Adrenal gland (tissue), 12 donors: Measurements from ENCODE around the gene CEP70. TPM values are rescaled to one million over a fixed set of nuclear protein-coding genes. Genes with fewer than 3 reads are reported as not detected.

Experiments
- DNase-seq, 7 donors: peaks; one replicate each; pipeline ENCODE4 v3.0.0-alpha.2; 2019 to 2020
- H3K27ac ChIP-seq, 5 donors: fragments of 200-600 bp; sonication (generic) in 4 of 5; 1 replicate in 3 of 5; 2 replicates in 2 of 5; pipeline versions ENCODE4 v1.5.1 to v1.8.0; 2016 to 2020; ENCODE audit warnings: mild to moderate bottlenecking in 1 of 5
- H3K27me3 ChIP-seq: fragments of 200-600 bp; 2 replicates; pipeline ENCODE4 v1.8.0; 2021
- H3K36me3 ChIP-seq, 2 donors: fragments of 200-600 bp; replicated peaks in 1 of 2; 1 replicate in 1 of 2; 2 replicates in 1 of 2; pipeline versions ENCODE4 v1.5.1 to v1.8.0; 2018 to 2022
- H3K4me1 ChIP-seq, 2 donors: fragments of 200-600 bp; replicated peaks in 1 of 2; 1 replicate in 1 of 2; 2 replicates in 1 of 2; pipeline versions ENCODE4 v1.5.1 to v1.8.0; 2018 to 2021
- H3K4me3 ChIP-seq, 4 donors: fragments of 200-600 bp; sonication (generic) in 3 of 4; one replicate each; pipeline ENCODE4 v1.5.1; 2016 to 2018
- H3K9me3 ChIP-seq, 3 donors: fragments of 200-600 bp; sonication (generic) in 1 of 3; replicated peaks in 1 of 3; 1 replicate in 2 of 3; 2 replicates in 1 of 3; pipeline versions ENCODE4 v1.5.1 to v1.8.0; 2016 to 2021
- POLR2A ChIP-seq, 2 donors: fragments of 450-650 bp; IDR thresholded peaks; one replicate each; pipeline ENCODE4 v1.6.1; 2017; ENCODE audit warnings: antibody characterized with exemption in 2 of 2, mild to moderate bottlenecking in 2 of 2, moderate library complexity in 1 of 2
- WGBS, 4 donors: extraction: QIAGEN DNeasy Blood & Tissue Kit in 2 of 4; methylation state at CpG; one replicate each; pipeline versions ENCODE4 v1.1.5 to v1.1.7; 2013 to 2017; 5-methylcytosine and 5-hydroxymethylcytosine counted together
- intact Hi-C, 2 donors: fragments of 100-400 bp; cut with DNase I; formaldehyde crosslinking; loops; one replicate each; pipeline versions ENCODE4 v1.14.1 to v1.15.0; 2022 to 2023
- polyA plus RNA-seq, 3 donors: library from polyadenylated mRNA; stranded (reverse); fragments of 200-250 nt in 2 of 3; fragments of 350-450 nt in 1 of 3; fragmentation: Illumina TruSeq in 1 of 3; extraction: RNeasy Lipid Tissue Mini Kit (QIAGEN cat#74804) in 1 of 3; gene quantifications; one replicate each; pipeline ENCODE4 v1.2.3, GENCODE V29; 2013 to 2014
- total RNA-seq, 9 donors: library from RNA; depleted of rRNA in 4 of 9; stranded (reverse); fragments of >200 nt in 4 of 9; fragments of 120-200 nt in 1 of 9; fragmentation: NEBNext Ultra II Directional in 1 of 9; extraction: Animal tissue kit (Norgen Biotek cat#: 25700) in 1 of 9; gene quantifications; one replicate each; pipeline versions ENCODE4 v1.1.0 to v1.2.4, GENCODE V29; 2013 to 2023
- TF ChIP-seq, protein P1 (sequence below), 6 experiments: fragments of 450-650 bp in 4 of 6; fragments of 200-600 bp in 2 of 6; sonication (generic) in 1 of 6; IDR thresholded peaks; 1 replicate in 5 of 6; 2 replicates in 1 of 6; pipeline versions ENCODE4 v1.5.1 to v1.8.0; 2016 to 2021; ENCODE audit warnings: antibody characterized with exemption in 6 of 6, mild to moderate bottlenecking in 2 of 6, moderate library complexity in 1 of 6
- donor health status: healthy with polysubstance abuse.
- donor health status: Bipolar disorder and iron deficiency.
- donor health status: DM: yes; HTN: yes; CAD: no.
- donor health status: DM: no; HTN: no; CAD: no.
- donor health status: DM: no; HTN: no; CAD: no.
- donor health status: DM: yes; HTN: yes; CAD: no.

CEP70 gene
- total and polyA plus RNA-seq, 12 donors: 7.8 to 26.9 (median 16.4) TPM

DNA sequence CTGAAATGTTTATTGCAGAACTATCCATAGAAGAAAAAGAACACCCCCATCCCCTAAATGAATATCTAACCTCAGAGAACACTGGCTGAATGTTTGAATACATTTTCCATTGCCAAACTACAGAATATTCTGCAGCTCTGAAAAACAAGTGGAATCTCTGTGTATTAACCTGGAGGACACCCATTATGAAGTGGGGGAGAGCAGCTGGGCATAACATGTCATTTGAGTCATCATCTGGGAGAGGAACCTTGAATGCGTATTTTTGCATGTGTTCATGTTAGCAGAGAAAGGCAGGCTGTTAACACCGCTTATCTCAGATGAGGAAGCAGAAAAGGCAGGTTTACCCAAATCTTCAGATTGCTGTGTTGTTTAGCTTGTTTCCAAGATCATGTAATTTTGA is 128.1 kb downstream of the CEP70 start:
- Histone ChIP-seq H3K9me3 (no peaks in the 10 kb centered on the region), H3K4me1 (no peaks in the 10 kb centered on the region), H3K27ac (no peak overlapping the region), H3K27me3 (no peaks in the 10 kb centered on the region), H3K4me3 (no peak overlapping the region), H3K36me3 (no peaks in the 10 kb centered on the region)
- 33 to 50% (median 40%) methylated on average over 2 of the region's 2 CpGs for WGBS, 4 donors
- intact Hi-C loops: no loop called here
- DNase-seq: no peak
- no peak for TF ChIP-seq POLR2A (IDR thresholded peaks at IDR 0.05)
- TF ChIP-seq, protein P1, sequence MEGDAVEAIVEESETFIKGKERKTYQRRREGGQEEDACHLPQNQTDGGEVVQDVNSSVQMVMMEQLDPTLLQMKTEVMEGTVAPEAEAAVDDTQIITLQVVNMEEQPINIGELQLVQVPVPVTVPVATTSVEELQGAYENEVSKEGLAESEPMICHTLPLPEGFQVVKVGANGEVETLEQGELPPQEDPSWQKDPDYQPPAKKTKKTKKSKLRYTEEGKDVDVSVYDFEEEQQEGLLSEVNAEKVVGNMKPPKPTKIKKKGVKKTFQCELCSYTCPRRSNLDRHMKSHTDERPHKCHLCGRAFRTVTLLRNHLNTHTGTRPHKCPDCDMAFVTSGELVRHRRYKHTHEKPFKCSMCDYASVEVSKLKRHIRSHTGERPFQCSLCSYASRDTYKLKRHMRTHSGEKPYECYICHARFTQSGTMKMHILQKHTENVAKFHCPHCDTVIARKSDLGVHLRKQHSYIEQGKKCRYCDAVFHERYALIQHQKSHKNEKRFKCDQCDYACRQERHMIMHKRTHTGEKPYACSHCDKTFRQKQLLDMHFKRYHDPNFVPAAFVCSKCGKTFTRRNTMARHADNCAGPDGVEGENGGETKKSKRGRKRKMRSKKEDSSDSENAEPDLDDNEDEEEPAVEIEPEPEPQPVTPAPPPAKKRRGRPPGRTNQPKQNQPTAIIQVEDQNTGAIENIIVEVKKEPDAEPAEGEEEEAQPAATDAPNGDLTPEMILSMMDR (IDR thresholded peaks at IDR 0.05): no peak

DNA sequence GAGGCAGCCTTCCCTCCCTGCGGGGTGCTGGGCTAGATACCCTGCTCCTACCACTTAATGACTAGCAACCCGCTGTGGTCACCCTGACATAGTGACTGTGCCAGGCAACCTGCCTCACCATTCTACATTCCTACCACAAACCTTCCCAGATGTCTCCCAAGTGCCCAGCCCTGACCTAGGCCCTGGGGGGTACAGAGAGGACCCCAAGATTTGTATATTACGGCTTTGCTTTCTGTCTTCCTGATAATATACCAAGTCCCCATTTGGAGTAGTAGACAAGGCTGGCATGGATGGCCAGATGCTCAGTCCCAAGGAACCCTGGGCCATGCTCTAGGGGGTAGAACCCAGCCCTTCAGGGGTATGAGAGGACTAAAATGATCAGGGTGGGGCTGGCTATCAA is 128.6 kb downstream of the CEP70 start:
- 75 to 100% (median 94%) methylated on average over 1 to 3 of the region's 3 CpGs for WGBS, 4 donors
- no peak for DNase-seq
- no peaks in the 10 kb centered on the region for H3K9me3 ChIP-seq
- no peaks in the 10 kb centered on the region for H3K27me3 ChIP-seq
- H3K27ac ChIP-seq: no peak overlapping the region
- H3K4me3 ChIP-seq: no peak overlapping the region
- H3K36me3 ChIP-seq: no peaks in the 10 kb centered on the region
- intact Hi-C loops: no loop called here
- no peaks in the 10 kb centered on the region for H3K4me1 ChIP-seq
- TF ChIP-seq, protein P1 (IDR thresholded peaks at IDR 0.05): no peak
- no peak for TF ChIP-seq POLR2A (IDR thresholded peaks at IDR 0.05)

DNA sequence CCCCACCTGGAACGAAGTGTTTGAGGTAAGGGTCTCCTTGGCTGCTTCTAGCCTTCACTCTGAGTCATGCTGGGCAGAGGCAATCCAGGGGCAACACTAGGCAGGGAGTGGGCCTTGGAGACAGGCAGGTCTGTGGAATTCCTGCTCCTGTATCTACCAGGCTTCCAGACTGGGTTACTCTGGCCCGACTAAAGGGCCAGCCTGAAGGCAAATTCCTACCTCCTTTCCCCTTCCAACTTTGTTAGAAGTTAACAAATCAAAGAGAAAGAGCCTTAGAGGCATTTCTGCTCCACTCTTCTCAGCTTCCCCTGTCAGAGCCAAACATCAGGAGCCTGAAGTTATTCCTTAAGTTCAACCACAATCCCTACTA is 129.6 kb downstream of the CEP70 start:
- Histone ChIP-seq H3K36me3 (no peaks in the 10 kb centered on the region), H3K4me3 (no peak overlapping the region), H3K4me1 (no peaks in the 10 kb centered on the region), H3K9me3 (no peaks in the 10 kb centered on the region), H3K27me3 (peaks cover 6% of the 10 kb centered on the region), H3K27ac (no peak overlapping the region)
- 76 to 84% (median 83%) methylated on average over 2 of the region's 2 CpGs for WGBS, 4 donors
- no peak for DNase-seq
- intact Hi-C loops: no loop called here
- TF ChIP-seq POLR2A (IDR thresholded peaks at IDR 0.05): no peak
- TF ChIP-seq, protein P1 (IDR thresholded peaks at IDR 0.05): no peak

DNA sequence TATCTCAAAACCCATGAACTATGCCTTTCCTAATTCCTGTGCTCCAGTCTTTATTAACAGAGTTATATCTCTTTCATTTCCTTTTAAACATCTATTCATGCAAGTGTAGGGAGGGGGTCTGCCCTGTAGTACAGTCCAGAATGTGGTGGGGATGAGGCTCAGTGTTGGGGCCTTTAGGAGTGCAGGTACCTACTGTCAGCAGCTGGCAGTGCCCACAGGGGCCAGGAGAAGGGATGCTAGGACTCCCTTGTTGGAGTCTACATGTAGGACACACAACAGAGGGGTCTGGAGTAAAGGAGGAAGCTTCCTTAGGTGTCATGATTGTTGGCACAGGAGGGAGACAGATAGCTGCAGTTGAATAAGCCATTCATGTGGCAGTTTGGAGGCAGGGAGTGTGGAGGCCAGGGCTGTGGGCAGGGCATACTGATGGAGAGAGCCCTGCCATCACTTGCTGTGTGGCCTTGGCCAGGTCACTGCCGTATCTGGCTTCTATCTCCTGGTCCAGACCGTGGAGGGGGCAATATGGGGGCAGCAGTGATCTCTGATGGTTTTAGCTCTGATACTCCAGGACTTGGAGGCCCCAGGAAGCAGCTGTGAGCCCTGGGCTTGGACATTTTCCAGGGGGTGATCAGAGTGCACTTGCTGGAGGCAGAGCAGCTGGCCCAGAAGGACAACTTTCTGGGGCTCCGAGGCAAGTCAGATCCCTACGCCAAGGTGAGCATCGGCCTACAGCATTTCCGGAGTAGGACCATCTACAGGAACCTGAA is 130.2 kb downstream of the CEP70 start:
- peak in 1 of 7 donors; percentile 35 for DNase-seq
- intact Hi-C loops: no loop called here
- H3K27ac ChIP-seq: no peak overlapping the region
- H3K36me3 ChIP-seq: no peaks in the 10 kb centered on the region
- 59 to 74% (median 71%) methylated on average over 3 to 6 of the region's 6 CpGs for WGBS, 4 donors
- H3K9me3 ChIP-seq: no peaks in the 10 kb centered on the region
- no peaks in the 10 kb centered on the region for H3K4me1 ChIP-seq
- H3K4me3 ChIP-seq: no peak overlapping the region
- H3K27me3 ChIP-seq: peaks cover 7% of the 10 kb centered on the region
- TF ChIP-seq, protein P1 (IDR thresholded peaks at IDR 0.05): no peak
- no peak for TF ChIP-seq POLR2A (IDR thresholded peaks at IDR 0.05)
